SK-N-SH treated with all-trans-retinoic acid at 6 μM for 48 hours (cell line): ENCODE data around the gene PRMT3.

Experiments
- ARNTL ChIP-seq: fragments of 450-650 bp; formaldehyde crosslinking; IDR thresholded peaks from 2 replicates; pipeline ENCODE4 v1.5.0; 2020; ENCODE audit warnings: low read depth, mild to moderate bottlenecking, moderate library complexity, borderline replicate concordance
- GLIS3 ChIP-seq: fragments of 250-450 bp; sonication (Bioruptor Pico); IDR thresholded peaks from 2 replicates; pipeline ENCODE4 v1.5.0; 2020; ENCODE audit warnings: mild to moderate bottlenecking, moderate library complexity
- TF ChIP-seq, protein P1 (sequence below): fragments of 250-450 bp; sonication (Bioruptor Pico); IDR thresholded peaks from 2 replicates; pipeline ENCODE4 v1.5.1; 2020; ENCODE audit warnings: low read depth, mild to moderate bottlenecking, moderate library complexity
- TF ChIP-seq, protein P2 (sequence below): fragments of 250-450 bp; sonication (Bioruptor Pico); IDR thresholded peaks from 2 replicates; pipeline ENCODE4 v1.8.0; 2020; ENCODE audit warnings: mild to moderate bottlenecking, moderate library complexity, borderline replicate concordance

DNA sequence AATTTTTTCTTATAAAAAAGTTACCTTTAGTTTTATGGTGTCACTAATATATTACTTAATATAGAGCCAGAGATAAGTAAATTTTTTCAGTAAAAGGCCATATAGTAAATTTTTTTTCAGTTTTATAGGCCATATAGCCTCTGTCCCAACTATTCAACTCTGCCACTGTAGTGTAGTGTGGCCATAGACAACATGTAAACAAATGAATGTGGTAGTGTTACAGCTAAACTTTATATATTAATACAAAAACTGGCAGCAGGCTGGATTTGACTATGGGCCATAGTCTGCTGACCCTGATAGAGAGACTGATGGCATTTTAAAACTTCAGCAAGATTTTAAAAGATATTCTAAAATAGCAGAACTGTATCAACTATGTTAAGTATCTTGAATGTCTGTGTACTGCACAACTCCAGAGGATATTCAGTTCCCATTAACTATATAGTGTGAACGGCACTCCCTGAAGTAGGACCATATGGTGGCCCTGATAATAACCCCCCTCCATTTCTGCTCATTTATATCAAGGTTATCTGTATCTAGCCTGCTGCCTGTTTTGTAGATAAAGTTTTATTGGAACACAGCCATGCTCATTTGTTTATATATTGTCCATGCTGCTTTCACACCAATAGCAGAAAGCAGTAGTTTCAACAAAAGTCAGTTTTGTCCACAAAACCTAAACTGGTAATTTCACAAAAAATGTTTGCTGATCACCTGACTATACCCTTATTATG lies 71.6 kb downstream of the PRMT3 start:
- TF ChIP-seq, protein P1, sequence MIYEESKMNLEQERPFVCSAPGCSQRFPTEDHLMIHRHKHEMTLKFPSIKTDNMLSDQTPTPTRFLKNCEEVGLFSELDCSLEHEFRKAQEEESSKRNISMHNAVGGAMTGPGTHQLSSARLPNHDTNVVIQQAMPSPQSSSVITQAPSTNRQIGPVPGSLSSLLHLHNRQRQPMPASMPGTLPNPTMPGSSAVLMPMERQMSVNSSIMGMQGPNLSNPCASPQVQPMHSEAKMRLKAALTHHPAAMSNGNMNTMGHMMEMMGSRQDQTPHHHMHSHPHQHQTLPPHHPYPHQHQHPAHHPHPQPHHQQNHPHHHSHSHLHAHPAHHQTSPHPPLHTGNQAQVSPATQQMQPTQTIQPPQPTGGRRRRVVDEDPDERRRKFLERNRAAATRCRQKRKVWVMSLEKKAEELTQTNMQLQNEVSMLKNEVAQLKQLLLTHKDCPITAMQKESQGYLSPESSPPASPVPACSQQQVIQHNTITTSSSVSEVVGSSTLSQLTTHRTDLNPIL, result no peak
- TF ChIP-seq ARNTL (CRISPR knock-in tag) (no peak), GLIS3 (no peak)
- TF ChIP-seq, protein P2, sequence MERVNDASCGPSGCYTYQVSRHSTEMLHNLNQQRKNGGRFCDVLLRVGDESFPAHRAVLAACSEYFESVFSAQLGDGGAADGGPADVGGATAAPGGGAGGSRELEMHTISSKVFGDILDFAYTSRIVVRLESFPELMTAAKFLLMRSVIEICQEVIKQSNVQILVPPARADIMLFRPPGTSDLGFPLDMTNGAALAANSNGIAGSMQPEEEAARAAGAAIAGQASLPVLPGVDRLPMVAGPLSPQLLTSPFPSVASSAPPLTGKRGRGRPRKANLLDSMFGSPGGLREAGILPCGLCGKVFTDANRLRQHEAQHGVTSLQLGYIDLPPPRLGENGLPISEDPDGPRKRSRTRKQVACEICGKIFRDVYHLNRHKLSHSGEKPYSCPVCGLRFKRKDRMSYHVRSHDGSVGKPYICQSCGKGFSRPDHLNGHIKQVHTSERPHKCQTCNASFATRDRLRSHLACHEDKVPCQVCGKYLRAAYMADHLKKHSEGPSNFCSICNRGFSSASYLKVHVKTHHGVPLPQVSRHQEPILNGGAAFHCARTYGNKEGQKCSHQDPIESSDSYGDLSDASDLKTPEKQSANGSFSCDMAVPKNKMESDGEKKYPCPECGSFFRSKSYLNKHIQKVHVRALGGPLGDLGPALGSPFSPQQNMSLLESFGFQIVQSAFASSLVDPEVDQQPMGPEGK (CRISPR knock-in tag), result no peak
